HCT116 (cell line): ENCODE results near the gene EMB. TPM values are rescaled to one million over a fixed set of nuclear protein-coding genes. Genes with fewer than 3 reads are reported as not detected.
"Not testable (repeated sequence)": the region's sequence is repeated elsewhere in the genome, so short reads cannot be mapped to it uniquely, and the experiment has no call there.

Experiments used
- ATAC-seq: fragments of 200-7000 bp; cut with Tn5 transposase; 2 replicates; pipeline ENCODE4 v1.9.1; 2020; ENCODE audit warnings: mild to moderate bottlenecking, moderate library complexity
- BruUV-seq: library from RNA; stranded (reverse); fragments of 400-500 nt; replicated peaks from 2 replicates; lab custom pipeline; 2021; lab: Mats Ljungman, UMichigan
- CTCF ChIA-PET: fragments of 300-600 bp; sonication (Branson Sonifier 250); formaldehyde crosslinking; loops from one replicate; lab custom pipeline; 2021; ENCODE audit warnings: antibody characterized with exemption; lab: Charles Lee
- POLR2A ChIA-PET: fragments of 300-600, 350-600 bp; sonication (Branson Sonifier 250); formaldehyde crosslinking; loops from one replicate; lab custom pipeline; 2021; ENCODE audit warnings: antibody characterized with exemption; lab: Charles Lee
- RAD21 ChIA-PET, 2 experiments: fragments of 300-600 bp; sonication (Branson Sonifier 250); formaldehyde crosslinking; loops; one replicate each; lab custom pipeline; 2023; ENCODE audit warnings: low total read pairs in 2 of 2; ENCODE audit not compliant: uncharacterized antibody in 2 of 2, unreplicated experiment in 2 of 2, low non-redundant PET in 1 of 2; lab: Charles Lee
- DNase-seq: peaks from one replicate; pipeline ENCODE4 v3.0.0-alpha.2; 2010; ENCODE audit warnings: low read depth, low spot score
- H2AFZ ChIP-seq: fragments of 200-600 bp; shearing (Covaris generic), sonication (generic); 2 replicates; pipeline ENCODE4 v1.6.1; 2017; ENCODE audit warnings: low read depth, mixed run types, mixed read lengths, antibody characterized with exemption, low read length; ENCODE audit not compliant: poor library complexity, severe bottlenecking
- H3K27ac ChIP-seq: 2 replicates; pipeline ENCODE4 v1.5.1; 2012; ENCODE audit warnings: low read depth, low read length
- H3K27me3 ChIP-seq: fragments of 200-600 bp; sonication (generic); 2 replicates; pipeline ENCODE4 v1.6.1; 2016; ENCODE audit warnings: mixed run types, low read length, mixed read lengths; ENCODE audit not compliant: insufficient read depth
- H3K36me3 ChIP-seq, 2 experiments: fragments of 200-500 bp in 1 of 2; fragments of 200-600 bp in 1 of 2; sonication (Bioruptor generic) in 1 of 2; sonication (generic) in 1 of 2; 2 replicates each; pipeline versions ENCODE4 v1.5.1 to v1.6.1; 2014 to 2016; ENCODE audit warnings: low read length in 2 of 2, inconsistent platforms in 1 of 2, mixed read lengths in 1 of 2, mixed run types in 1 of 2; ENCODE audit not compliant: insufficient read depth in 2 of 2, control insufficient read depth in 1 of 2
- H3K4me1 ChIP-seq, 2 experiments: fragments of 200-600 bp in 1 of 2; sonication (generic) in 1 of 2; 2 replicates each; pipeline versions ENCODE4 v1.5.1 to v1.6.1; 2012 to 2017; ENCODE audit warnings: low read length in 2 of 2, inconsistent platforms in 1 of 2, mild to moderate bottlenecking in 1 of 2, mixed read lengths in 1 of 2, mixed run types in 1 of 2, moderate library complexity in 1 of 2; ENCODE audit not compliant: insufficient read depth in 2 of 2, control insufficient read depth in 1 of 2
- H3K4me2 ChIP-seq: fragments of 200-600 bp; sonication (generic); 2 replicates; pipeline ENCODE4 v1.6.1; 2017; ENCODE audit warnings: mixed run types, low read length, mixed read lengths
- H3K4me3 ChIP-seq, 2 experiments: fragments of 200-600 bp in 1 of 2; sonication (generic) in 1 of 2; replicated peaks in 1 of 2; 2 replicates each; pipeline ENCODE4 v1.5.1; 2011 to 2016; ENCODE audit warnings: low read length in 2 of 2, control low read depth in 1 of 2, low read depth in 1 of 2, mild to moderate bottlenecking in 1 of 2, mixed read lengths in 1 of 2, mixed run types in 1 of 2
- H3K79me2 ChIP-seq: fragments of 200-600 bp; sonication (generic); 2 replicates; pipeline ENCODE4 v1.6.1; 2017; ENCODE audit warnings: mild to moderate bottlenecking, mixed run types, low read length, moderate library complexity, mixed read lengths; ENCODE audit not compliant: insufficient read depth
- H3K9ac ChIP-seq: fragments of 200-600 bp; sonication (generic); 2 replicates; pipeline ENCODE4 v1.6.1; 2016; ENCODE audit warnings: low read length, mixed read lengths
- H3K9me2 ChIP-seq: fragments of 200-600 bp; sonication (generic), shearing (Covaris generic); 2 replicates; pipeline ENCODE4 v1.6.1; 2017; ENCODE audit warnings: mixed run types, mild to moderate bottlenecking, moderate library complexity; ENCODE audit not compliant: insufficient read depth
- H3K9me3 ChIP-seq, 2 experiments: fragments of 200-500 bp in 1 of 2; fragments of 200-600 bp in 1 of 2; sonication (Bioruptor generic) in 1 of 2; sonication (generic) in 1 of 2; 2 replicates each; pipeline ENCODE4 v1.6.1; 2014 to 2017; ENCODE audit warnings: low read length in 2 of 2, mixed read lengths in 2 of 2, inconsistent platforms in 1 of 2, low read depth in 1 of 2, mild to moderate bottlenecking in 1 of 2, mixed run types in 1 of 2, moderate library complexity in 1 of 2; ENCODE audit not compliant: control insufficient read depth in 1 of 2, insufficient read depth in 1 of 2
- H4K20me1 ChIP-seq: fragments of 200-600 bp; sonication (generic), shearing (Covaris generic); 2 replicates; pipeline ENCODE4 v1.6.1; 2017; ENCODE audit warnings: mixed run types, mild to moderate bottlenecking, moderate library complexity; ENCODE audit not compliant: insufficient read depth
- EZH2 ChIP-seq: fragments of 200-600 bp; sonication (generic); IDR thresholded peaks from 2 replicates; pipeline ENCODE4 v1.6.1; 2017; ENCODE audit warnings: antibody characterized with exemption, mixed run types
- POLR2AphosphoS5 ChIP-seq: IDR thresholded peaks from 2 replicates; pipeline ENCODE4 v1.6.1; 2011; ENCODE audit warnings: mild to moderate bottlenecking, low read depth, low read length, moderate library complexity
- RAD21 ChIP-seq: IDR thresholded peaks from 2 replicates; pipeline ENCODE4 v1.6.1; 2012; ENCODE audit warnings: low read depth, mild to moderate bottlenecking
- SIN3A ChIP-seq: IDR thresholded peaks from 2 replicates; pipeline ENCODE4 v1.6.1; 2012; ENCODE audit warnings: low read depth
- SRF ChIP-seq: IDR thresholded peaks from 2 replicates; pipeline ENCODE4 v1.6.1; 2012; ENCODE audit warnings: low read depth
- intact Hi-C: fragments of 100-400 bp; cut with micrococcal nuclease; formaldehyde crosslinking; loops from 2 replicates; pipeline ENCODE4 v1.10.0; 2022
- total RNA-seq: library from RNA; stranded (reverse); gene quantifications from one replicate; pipeline ENCODE4 v1.2.1, GENCODE V29; 2021; ENCODE audit not compliant: unreplicated experiment
- TF ChIP-seq, protein P1 (sequence below): IDR thresholded peaks from 2 replicates; pipeline ENCODE4 v1.6.1; 2012; ENCODE audit warnings: low read depth

Gene EMB
- total RNA-seq, 1 experiment from 2014 or later = 15.2 TPM

DNA sequence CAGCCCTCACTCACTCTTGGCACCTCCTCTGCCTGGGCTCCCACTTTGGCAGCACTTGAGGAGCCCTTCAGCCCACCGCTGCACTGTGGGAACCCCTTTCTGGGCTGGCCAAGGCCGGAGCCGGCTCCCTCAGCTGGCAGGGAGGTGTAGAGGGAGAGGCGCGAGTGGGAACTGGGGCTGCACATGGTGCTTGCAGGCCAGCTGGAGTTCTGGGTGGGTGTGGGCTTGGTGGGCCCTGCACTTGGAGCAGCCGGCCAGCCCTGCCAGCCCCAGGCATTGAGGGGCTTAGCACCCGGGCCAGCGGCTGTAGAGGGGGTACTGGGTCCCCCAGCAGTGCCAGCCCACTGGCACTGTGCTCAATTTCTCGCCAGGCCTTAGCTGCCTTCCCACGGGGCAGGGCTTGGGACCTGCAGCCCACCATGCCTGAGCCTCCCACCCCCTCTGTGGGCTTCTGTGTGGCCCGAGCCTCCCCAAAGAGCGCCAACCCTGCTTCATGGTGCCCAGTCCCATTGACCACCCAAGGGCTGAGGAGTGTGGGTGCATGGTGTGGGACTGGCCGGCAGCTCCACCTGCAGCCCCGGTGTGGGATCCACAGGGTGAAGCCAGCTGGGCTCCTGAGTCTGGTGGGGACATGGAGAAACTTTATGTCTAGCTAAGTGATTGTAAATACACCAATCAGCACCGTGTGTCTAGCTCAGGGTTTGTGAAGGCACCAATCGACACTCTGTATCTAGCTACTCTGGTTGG lies 71.6 kb downstream of the EMB start:
- RAD21 ChIA-PET, intact Hi-C loops, POLR2A ChIA-PET, H3K79me2 ChIP-seq, ATAC-seq, H3K9me3 ChIP-seq, CTCF ChIA-PET, BruUV-seq, H3K4me1 ChIP-seq, H3K27me3 ChIP-seq, H3K4me3 ChIP-seq, H3K27ac ChIP-seq, DNase-seq, H3K9ac ChIP-seq, H2AFZ ChIP-seq, H3K4me2 ChIP-seq, H3K36me3 ChIP-seq, H4K20me1 ChIP-seq, H3K9me2 ChIP-seq: not testable (repeated sequence)

DNA sequence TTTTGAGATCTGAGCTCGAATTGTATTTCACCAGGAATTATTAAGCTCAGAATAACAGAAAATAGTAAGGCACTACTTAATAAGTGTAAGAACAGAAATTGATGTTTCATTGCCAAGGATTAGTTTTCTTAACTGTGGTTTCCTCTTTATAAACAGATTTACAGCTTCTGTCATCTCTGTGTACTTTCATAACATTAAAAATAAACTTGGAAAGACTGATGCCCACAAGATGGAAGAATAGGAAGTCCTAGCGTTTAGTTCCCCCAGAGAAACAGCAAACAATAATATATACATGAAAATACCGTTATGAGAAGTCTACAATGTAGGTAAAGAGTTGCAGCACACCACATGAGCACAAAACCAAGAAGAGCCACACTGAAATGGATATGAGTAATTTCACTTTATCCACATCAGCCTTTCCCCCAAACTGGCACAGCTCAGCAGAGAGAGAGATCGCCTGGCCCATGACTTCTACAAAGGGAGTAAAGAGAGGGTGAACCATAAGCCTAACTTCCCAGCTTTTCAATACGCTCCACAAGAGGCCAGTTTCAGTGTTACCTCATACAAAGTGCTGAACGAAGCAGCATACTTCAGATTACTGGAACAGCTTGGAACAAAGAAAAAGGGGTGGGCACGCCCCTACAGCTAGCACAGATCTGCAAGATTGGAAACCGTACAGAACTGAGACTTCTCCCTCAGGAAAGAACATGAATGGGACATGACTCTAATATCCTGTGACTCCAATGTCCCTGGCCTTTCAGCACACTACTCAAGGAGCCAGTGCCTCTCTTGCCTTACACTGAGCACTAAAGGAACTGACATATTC lies 75.4 kb downstream of the EMB start:
- H3K27ac ChIP-seq = no peak overlapping the region
- no peak overlapping the region for H3K4me3 ChIP-seq
- intact Hi-C loops = no loop called here
- no peaks in the 10 kb centered on the region for H3K9me2 ChIP-seq
- H3K9me3 ChIP-seq = no peaks in the 10 kb centered on the region
- TF ChIP-seq, protein P1, sequence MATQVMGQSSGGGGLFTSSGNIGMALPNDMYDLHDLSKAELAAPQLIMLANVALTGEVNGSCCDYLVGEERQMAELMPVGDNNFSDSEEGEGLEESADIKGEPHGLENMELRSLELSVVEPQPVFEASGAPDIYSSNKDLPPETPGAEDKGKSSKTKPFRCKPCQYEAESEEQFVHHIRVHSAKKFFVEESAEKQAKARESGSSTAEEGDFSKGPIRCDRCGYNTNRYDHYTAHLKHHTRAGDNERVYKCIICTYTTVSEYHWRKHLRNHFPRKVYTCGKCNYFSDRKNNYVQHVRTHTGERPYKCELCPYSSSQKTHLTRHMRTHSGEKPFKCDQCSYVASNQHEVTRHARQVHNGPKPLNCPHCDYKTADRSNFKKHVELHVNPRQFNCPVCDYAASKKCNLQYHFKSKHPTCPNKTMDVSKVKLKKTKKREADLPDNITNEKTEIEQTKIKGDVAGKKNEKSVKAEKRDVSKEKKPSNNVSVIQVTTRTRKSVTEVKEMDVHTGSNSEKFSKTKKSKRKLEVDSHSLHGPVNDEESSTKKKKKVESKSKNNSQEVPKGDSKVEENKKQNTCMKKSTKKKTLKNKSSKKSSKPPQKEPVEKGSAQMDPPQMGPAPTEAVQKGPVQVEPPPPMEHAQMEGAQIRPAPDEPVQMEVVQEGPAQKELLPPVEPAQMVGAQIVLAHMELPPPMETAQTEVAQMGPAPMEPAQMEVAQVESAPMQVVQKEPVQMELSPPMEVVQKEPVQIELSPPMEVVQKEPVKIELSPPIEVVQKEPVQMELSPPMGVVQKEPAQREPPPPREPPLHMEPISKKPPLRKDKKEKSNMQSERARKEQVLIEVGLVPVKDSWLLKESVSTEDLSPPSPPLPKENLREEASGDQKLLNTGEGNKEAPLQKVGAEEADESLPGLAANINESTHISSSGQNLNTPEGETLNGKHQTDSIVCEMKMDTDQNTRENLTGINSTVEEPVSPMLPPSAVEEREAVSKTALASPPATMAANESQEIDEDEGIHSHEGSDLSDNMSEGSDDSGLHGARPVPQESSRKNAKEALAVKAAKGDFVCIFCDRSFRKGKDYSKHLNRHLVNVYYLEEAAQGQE = no peak
- TF ChIP-seq SIN3A (no peak), RAD21 (no peak), EZH2 (no peak), SRF (no peak), POLR2AphosphoS5 (no peak)
- TF ChIP-seq, all 23 proteins: peak for 0
- no TSS peak for BruUV-seq
- Histone ChIP-seq H3K36me3 (no peaks in the 10 kb centered on the region), H2AFZ (no peak overlapping the region), H3K27me3 (no peaks in the 10 kb centered on the region), H4K20me1 (no peaks in the 10 kb centered on the region), H3K4me2 (no peak overlapping the region), H3K79me2 (no peaks in the 10 kb centered on the region), H3K9ac (no peak overlapping the region), H3K4me1 (no peaks in the 10 kb centered on the region)
- RAD21 ChIA-PET = no interaction called here
- ATAC-seq (no peak), DNase-seq (no peak)
- POLR2A ChIA-PET = no interaction called here
- CTCF ChIA-PET = no interaction called here

DNA sequence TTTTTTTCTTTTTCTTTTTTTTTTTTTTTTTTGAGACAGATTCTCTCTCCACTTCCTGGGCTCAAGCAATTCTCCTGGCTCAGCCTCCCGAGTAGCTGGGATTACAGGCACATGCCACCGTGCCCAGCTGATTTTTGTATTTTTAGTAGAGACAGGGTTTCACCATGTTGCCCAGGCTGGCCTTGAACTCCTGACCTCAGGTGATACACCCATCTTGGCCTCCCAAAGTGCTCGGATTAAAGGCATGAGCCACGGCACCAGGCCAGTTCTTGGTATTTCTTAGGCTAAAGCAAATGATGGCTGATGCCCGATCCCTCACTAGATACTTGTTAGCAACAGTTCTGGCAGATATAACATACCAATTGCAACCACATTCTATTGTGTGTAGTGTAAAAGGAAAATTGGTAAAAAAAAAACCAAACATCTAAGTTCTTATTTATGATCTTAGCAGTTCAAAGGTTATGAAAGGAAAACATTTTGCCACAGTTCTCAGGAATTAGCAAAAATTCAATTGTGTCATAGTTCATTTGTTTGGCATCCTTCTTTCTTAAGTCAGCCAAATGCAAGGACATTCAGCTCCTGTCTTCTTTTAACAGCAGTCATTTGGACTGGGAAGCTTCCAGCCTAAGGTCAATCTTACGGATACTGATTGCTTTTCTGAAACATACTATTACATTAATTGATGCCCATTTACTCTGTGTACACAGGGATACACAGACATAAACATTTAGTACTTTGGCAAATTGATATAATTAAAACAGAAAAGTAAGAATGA lies 76.4 kb downstream of the EMB start:
- H3K27ac ChIP-seq, DNase-seq, BruUV-seq, H2AFZ ChIP-seq, H3K9ac ChIP-seq, H3K36me3 ChIP-seq, H3K9me2 ChIP-seq, H3K4me1 ChIP-seq, H3K79me2 ChIP-seq, H3K4me3 ChIP-seq, H3K9me3 ChIP-seq, RAD21 ChIA-PET, H4K20me1 ChIP-seq, intact Hi-C loops, H3K4me2 ChIP-seq, ATAC-seq, H3K27me3 ChIP-seq, POLR2A ChIA-PET, CTCF ChIA-PET: not testable (repeated sequence)
